ENCODE measurements around the gene ANKRD40.
A peak's percentile ranks its signal among the peaks of the same experiment; 100 is the strongest.
"Not testable (repeated sequence)": the region's sequence is repeated elsewhere in the genome, so short reads cannot be mapped to it uniquely, and the experiment has no call there.

Gene ANKRD40

GRCh38 chr17:50707289-50708049 is at the start of gene ANKRD40:
Gene ANKRD40 (minus strand): TSS chr17:50707914. CDS start chr17:50707654, 260 bp downstream.
- DNase-seq (ENCODE audit: low read depth in 2 of 2, low spot score in 1 of 2), result peak; percentile 81 to 84

GRCh38 chr17:50754521-50754920 is 46.8 kb upstream of the ANKRD40 start:
- DNase-seq (ENCODE audit: low read depth in 2 of 2, low spot score in 1 of 2), result no peak

- DNase-seq (ENCODE audit: low read depth in 2 of 2, low spot score in 1 of 2), result no peak
Observed at GRCh38 chr17:50749245-50749644, 41.5 kb upstream of the ANKRD40 start.

GRCh38 chr17:50745631-50746030 is 37.9 kb upstream of the ANKRD40 start:
- no peak for DNase-seq (ENCODE audit: low read depth in 2 of 2, low spot score in 1 of 2)

- no peak for DNase-seq (ENCODE audit: low read depth in 2 of 2, low spot score in 1 of 2)
Observed at GRCh38 chr17:50739098-50739497, 31.4 kb upstream of the ANKRD40 start.

- no peak for DNase-seq (ENCODE audit: low read depth in 2 of 2, low spot score in 1 of 2)
Observed at GRCh38 chr17:50737118-50737698, 29.5 kb upstream of the ANKRD40 start.

- no peak for DNase-seq (ENCODE audit: low read depth in 2 of 2, low spot score in 1 of 2)
Observed at GRCh38 chr17:50735287-50735686, 27.6 kb upstream of the ANKRD40 start.

- no peak for DNase-seq (ENCODE audit: low read depth in 2 of 2, low spot score in 1 of 2)
Observed at GRCh38 chr17:50731575-50732460, 24.1 kb upstream of the ANKRD40 start.

GRCh38 chr17:50728881-50729765 is 21.4 kb upstream of the ANKRD40 start:
- DNase-seq (ENCODE audit: low read depth in 2 of 2, low spot score in 1 of 2), result no peak

GRCh38 chr17:50728112-50728429 is 20.4 kb upstream of the ANKRD40 start:
- no peak for DNase-seq (ENCODE audit: low read depth in 2 of 2, low spot score in 1 of 2)

- no peak for DNase-seq (ENCODE audit: low read depth in 2 of 2, low spot score in 1 of 2)
Observed at GRCh38 chr17:50725769-50726655, 18.3 kb upstream of the ANKRD40 start.

GRCh38 chr17:50724622-50725021 is 16.9 kb upstream of the ANKRD40 start:
- DNase-seq (ENCODE audit: low read depth in 2 of 2, low spot score in 1 of 2), result not testable (repeated sequence)

- no peak for DNase-seq (ENCODE audit: low read depth in 2 of 2, low spot score in 1 of 2)
Observed at GRCh38 chr17:50722746-50723145, 15.0 kb upstream of the ANKRD40 start.

GRCh38 chr17:50721194-50722010 is 13.7 kb upstream of the ANKRD40 start:
- no peak for DNase-seq (ENCODE audit: low read depth in 2 of 2, low spot score in 1 of 2)

GRCh38 chr17:50719924-50720794 is 12.4 kb upstream of the ANKRD40 start:
- no peak for DNase-seq (ENCODE audit: low read depth in 2 of 2, low spot score in 1 of 2)

GRCh38 chr17:50719144-50719923 is 11.6 kb upstream of the ANKRD40 start, which contains the start of gene LUC7L3:
Gene LUC7L3 (plus strand): TSS chr17:50719603. CDS start chr17:50719733, 130 bp downstream.
- DNase-seq (ENCODE audit: low read depth in 2 of 2, low spot score in 1 of 2), result peak; percentile 76 to 87

GRCh38 chr17:50715471-50715870 is 7.8 kb upstream of the ANKRD40 start:
- DNase-seq (ENCODE audit: low read depth in 2 of 2, low spot score in 1 of 2), result no peak
